NT2/D1 (cell line): Measurements from ENCODE around the gene GPX4.

Source experiments
- YY1 ChIP-seq: IDR thresholded peaks from 2 replicates; pipeline ENCODE4 v1.6.1; 2011; ENCODE audit not compliant: insufficient read length, insufficient read depth
- ZNF274 ChIP-seq: IDR thresholded peaks from 2 replicates; pipeline ENCODE4 v1.6.1; 2011; ENCODE audit warnings: mild to moderate bottlenecking, low read depth, low read length

DNA sequence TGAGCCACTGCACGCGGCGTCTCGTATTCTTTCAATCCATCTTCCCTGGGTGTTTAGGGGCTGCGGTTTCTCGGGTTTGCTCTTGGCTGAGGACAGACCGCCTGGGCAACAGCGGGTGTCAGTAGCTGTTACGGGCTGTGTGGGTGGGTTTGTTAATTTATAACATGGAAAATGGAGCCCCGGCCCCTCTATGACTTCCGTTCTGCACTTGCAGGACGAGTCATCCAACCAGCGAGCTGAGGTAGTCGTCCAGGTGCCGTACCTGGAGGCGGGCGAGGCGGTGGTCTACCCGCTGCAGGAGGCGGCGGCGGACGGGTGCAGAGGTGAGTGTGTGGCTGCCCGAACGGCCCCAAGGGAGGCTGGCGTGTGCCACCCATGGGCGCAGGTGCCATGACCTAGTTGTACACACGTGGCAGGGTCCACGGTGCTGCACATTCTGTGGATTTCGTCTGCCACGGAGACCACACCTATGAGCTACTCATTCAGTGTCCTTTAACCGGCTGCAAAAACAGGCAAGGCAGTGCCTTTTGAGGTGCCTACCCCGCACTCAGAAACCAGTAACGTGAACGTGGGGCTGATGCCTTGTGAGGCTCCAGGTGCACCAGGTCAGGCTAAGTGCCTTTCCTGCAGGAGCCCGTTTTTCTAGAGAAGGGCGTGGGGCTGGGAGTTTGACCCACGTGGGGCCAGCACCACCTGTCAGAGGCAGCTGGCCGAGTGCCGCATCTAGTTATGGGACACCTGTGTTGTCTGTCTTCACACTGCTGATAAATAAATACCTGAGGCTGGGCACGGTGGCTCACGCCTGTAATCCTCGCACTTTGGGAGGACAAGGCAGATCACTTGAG, 19.5 kb upstream of the GPX4 start:
- TF ChIP-seq YY1 = no peak
- TF ChIP-seq ZNF274 = no peak
